Type B pancreatic cell (in vitro differentiated cells): Measurements from ENCODE around the gene RFC2. TPM values are rescaled to one million over a fixed set of nuclear protein-coding genes. Genes with fewer than 3 reads are reported as not detected.

Source experiments
- DNase-seq: peaks from one replicate; pipeline ENCODE4 v3.0.0; 2021; ENCODE audit warnings: mixed read lengths; ENCODE audit not compliant: unreplicated experiment; ENCODE audit errors: extremely low spot score
- H3K27ac Mint-ChIP-seq: 2 replicates; pipeline ENCODE4 v1.8.0; 2021; ENCODE audit warnings: mild to moderate bottlenecking, mixed read lengths
- H3K27me3 Mint-ChIP-seq: 2 replicates; pipeline ENCODE4 v1.8.0; 2021; ENCODE audit warnings: mixed read lengths
- H3K36me3 Mint-ChIP-seq: 2 replicates; pipeline ENCODE4 v1.8.0; 2021; ENCODE audit warnings: mixed read lengths
- H3K4me1 Mint-ChIP-seq: one replicate; pipeline ENCODE4 v1.8.0; 2021; ENCODE audit warnings: mixed read lengths; ENCODE audit not compliant: unreplicated experiment
- H3K4me3 Mint-ChIP-seq: 2 replicates; pipeline ENCODE4 v1.8.0; 2021; ENCODE audit warnings: mild to moderate bottlenecking, mixed read lengths
- H3K9me3 Mint-ChIP-seq: 2 replicates; pipeline ENCODE4 v1.8.0; 2021; ENCODE audit warnings: mixed read lengths
- total RNA-seq: library from RNA; stranded (reverse); gene quantifications from 2 replicates; pipeline ENCODE4 v1.2.1, GENCODE V29; 2021; ENCODE audit warnings: low replicate concordance
- TF ChIP-seq, protein P1 (sequence below): fragments of 200-600 bp; sonication (generic); conservative IDR thresholded peaks from 2 replicates; pipeline ENCODE4 v1.5.0; 2021; ENCODE audit warnings: antibody characterized with exemption, mild to moderate bottlenecking

The RFC2 gene
- total RNA-seq, 1 donor from 2014 or later: 40.9 TPM

DNA sequence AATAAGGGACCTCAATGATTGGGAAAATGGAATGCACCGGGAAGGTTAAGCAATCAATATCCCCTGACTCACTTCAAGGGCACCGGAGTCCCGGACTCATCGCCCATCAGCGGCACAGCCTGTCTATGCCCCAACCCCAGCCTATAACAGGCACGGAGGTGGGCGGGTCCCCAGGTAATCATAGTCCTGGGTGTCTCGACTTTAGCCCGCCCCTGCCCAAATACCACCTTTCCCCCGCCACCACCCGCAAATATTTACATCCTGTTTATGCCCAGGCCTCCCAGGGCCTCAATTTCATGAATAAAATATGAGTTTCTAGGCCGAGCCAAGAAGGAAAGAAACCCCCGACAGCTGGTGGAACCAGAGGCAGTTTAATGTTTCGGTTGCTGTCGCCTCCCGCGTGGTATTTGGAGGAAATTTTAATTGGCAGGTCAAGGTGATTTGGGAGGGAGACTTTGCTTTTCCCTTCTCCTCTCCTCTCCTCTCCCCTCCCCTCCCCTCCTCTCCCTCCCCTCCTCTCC, 15.6 kb upstream of the RFC2 start:
- Mint-ChIP-seq H3K36me3 (no peaks in the 10 kb centered on the region), H3K4me1 (peaks cover 21% of the 10 kb centered on the region), H3K27ac (peak overlapping the region; percentile 46), H3K9me3 (no peaks in the 10 kb centered on the region), H3K4me3 (peak overlapping the region; percentile 89), H3K27me3 (no peaks in the 10 kb centered on the region)
- TF ChIP-seq, protein P1, sequence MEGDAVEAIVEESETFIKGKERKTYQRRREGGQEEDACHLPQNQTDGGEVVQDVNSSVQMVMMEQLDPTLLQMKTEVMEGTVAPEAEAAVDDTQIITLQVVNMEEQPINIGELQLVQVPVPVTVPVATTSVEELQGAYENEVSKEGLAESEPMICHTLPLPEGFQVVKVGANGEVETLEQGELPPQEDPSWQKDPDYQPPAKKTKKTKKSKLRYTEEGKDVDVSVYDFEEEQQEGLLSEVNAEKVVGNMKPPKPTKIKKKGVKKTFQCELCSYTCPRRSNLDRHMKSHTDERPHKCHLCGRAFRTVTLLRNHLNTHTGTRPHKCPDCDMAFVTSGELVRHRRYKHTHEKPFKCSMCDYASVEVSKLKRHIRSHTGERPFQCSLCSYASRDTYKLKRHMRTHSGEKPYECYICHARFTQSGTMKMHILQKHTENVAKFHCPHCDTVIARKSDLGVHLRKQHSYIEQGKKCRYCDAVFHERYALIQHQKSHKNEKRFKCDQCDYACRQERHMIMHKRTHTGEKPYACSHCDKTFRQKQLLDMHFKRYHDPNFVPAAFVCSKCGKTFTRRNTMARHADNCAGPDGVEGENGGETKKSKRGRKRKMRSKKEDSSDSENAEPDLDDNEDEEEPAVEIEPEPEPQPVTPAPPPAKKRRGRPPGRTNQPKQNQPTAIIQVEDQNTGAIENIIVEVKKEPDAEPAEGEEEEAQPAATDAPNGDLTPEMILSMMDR: no peak
- DNase-seq: no peak

DNA sequence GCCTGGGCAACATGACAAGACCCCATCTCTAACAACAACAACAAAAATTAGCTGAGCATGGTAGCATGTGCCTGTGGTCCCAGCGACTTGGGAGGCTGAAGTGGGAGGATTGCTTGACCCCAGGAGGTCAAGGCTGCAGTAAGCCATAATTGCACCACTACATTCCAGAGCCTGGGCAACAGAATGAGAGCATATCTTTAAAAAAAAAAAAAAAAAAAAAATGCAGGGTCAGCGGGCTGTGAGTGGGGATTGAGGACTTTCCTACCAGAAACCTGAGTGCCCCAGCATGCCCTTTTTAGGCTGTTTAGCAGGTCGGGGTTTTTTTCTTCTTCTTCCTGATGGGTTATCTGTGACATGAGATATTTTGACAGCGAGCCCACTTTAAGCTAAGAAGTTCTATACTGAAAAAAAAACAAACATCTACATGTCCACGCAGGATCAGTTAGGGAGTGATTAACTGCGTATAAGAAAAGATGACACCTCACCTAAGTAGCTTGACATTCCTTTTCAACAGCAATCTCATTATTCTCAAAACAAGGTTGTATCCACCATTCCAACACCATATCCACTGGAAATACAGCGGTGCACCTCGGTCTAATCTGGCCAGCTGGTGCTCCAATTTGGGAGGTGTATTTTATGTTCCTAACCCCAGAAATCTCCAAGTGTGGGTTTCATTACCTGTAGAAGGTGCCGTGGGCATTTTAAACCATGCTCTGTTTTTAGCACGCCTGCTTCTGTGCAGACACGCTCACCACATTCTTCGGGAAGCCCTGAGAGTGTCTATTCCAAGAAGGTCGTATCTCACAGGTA, 13.8 kb upstream of the RFC2 start:
- peak overlapping the region; percentile 59 for H3K4me3 Mint-ChIP-seq
- TF ChIP-seq, protein P1: no peak
- peaks cover 21% of the 10 kb centered on the region for H3K4me1 Mint-ChIP-seq
- peak overlapping the region; percentile 67 for H3K27ac Mint-ChIP-seq
- no peaks in the 10 kb centered on the region for H3K36me3 Mint-ChIP-seq
- H3K27me3 Mint-ChIP-seq: no peaks in the 10 kb centered on the region
- DNase-seq: no peak
- no peaks in the 10 kb centered on the region for H3K9me3 Mint-ChIP-seq

DNA sequence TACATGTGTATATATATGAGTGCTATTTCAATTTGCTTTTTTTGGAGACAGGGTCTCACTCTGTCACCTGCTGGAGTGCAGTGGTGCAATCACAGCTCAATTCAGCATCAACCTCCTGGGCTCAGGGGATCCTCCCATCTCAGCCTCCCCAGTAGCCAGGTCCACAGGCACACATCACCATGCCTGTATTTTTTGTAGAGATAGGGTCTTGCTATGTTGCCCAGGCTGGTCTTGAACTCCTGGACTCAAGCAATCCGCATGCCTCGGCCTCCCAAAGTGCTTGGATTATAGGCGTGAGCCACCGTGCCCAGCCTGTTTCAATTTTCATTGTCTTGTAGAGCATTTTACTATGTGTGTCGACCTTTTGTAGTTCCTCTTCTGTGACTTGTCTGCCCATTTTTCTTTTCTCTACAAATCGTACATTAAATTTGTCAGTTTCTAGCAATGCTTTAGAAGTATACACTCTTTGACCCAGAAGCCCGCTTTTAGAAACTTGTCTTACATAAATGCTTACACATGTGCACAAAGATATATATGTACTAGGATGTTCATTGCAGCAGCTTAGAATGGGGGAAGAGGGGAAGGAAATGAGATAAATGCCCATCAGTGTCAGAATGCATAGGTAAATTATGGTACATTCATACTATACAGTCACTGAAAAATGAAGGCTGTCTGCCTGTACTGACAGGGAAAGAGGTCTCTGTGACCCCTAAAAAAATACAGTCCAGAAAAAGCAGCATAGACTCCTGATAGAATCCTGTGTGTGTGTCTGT, 12.2 kb upstream of the RFC2 start:
- Mint-ChIP-seq H3K9me3 (no peaks in the 10 kb centered on the region), H3K36me3 (no peaks in the 10 kb centered on the region), H3K4me3 (no peak overlapping the region), H3K4me1 (peaks cover 12% of the 10 kb centered on the region), H3K27ac (peak overlapping the region; percentile 12), H3K27me3 (no peaks in the 10 kb centered on the region)
- TF ChIP-seq, protein P1: no peak
- DNase-seq: no peak

DNA sequence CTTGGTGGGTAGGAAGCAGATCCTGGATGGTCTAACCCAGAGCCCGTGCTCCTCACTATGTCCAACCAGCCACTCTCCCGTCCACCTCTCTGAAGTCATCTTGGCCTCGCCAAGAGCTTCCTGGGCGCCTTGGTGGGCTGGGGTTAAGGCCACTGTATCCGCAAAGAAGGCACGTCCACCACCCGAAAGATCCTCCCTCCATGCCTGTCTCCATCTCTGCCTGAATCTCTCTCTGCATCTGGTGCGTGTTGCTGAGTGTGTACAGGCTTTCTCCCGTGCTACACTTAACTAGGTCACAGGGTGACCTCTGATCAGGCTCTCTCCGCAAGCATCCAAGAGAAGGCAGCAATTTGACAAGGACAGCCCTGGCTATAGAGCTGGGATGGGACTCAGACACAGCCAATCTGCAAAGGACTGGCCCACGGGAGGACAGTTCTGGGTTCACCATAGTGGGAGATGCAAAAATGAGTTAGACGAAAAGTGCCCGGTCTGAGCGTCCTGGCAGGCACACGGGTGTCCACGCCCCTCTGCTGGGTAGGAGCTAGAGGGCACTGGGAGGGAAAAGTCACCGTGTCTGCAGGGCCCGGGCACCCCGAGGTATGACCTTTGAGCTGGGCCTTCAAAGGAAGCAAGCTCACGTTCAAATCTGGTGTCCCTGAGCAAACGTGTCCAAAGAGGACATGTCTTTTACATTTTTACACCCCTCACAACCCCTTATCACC, 9.4 kb upstream of the RFC2 start:
- H3K4me3 Mint-ChIP-seq: no peak overlapping the region
- peaks cover 18% of the 10 kb centered on the region for H3K4me1 Mint-ChIP-seq
- H3K27ac Mint-ChIP-seq: no peak overlapping the region
- no peaks in the 10 kb centered on the region for H3K36me3 Mint-ChIP-seq
- no peak for DNase-seq
- H3K9me3 Mint-ChIP-seq: no peaks in the 10 kb centered on the region
- TF ChIP-seq, protein P1: no peak
- no peaks in the 10 kb centered on the region for H3K27me3 Mint-ChIP-seq

DNA sequence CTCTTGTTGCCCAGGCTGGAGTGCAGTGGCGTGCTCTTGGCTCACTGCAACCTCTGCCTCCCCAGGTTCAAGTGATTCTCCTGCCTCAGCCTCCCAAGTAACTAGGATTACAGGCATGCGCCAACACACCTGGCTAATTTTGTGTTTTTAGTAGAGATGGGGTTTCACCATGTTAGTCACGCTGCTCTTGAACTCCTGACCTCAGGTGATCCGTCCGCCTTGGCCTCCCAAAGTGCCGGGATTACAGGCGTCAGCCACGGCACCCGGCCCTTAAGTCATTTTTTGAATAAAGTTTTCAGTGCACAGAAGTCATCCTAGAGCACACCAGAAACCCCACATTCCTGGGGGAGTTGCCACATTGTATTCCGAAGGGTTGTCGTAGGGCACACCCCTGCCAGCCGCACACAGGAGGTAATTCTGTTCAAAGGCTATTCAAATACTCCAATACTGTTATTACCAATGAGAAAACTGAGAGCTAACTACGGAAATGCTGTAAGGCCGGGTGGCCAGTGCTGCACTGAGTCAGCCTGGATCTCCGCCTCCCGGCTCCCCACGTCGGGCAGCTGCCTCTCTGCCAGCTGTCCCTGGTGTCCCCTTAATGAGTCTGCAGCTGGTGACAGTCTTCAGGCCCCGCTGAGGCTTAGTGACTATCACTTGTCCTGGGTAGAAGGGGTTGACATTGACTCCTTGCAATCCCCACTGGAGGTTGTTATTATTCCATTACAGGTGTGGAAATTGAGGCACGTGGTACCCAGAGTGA, 8.6 kb upstream of the RFC2 start:
- Mint-ChIP-seq H3K9me3 (no peaks in the 10 kb centered on the region), H3K4me3 (no peak overlapping the region)
- DNase-seq: no peak

More for the DNA sequence above, 8.6 kb upstream of the RFC2 start:
- TF ChIP-seq, protein P1: no peak
- Mint-ChIP-seq H3K36me3 (no peaks in the 10 kb centered on the region), H3K27ac (no peak overlapping the region), H3K4me1 (peaks cover 12% of the 10 kb centered on the region), H3K27me3 (no peaks in the 10 kb centered on the region)
